OCI-M1 (cell line): ENCODE data around the gene TULP4.
A peak's percentile ranks its signal among the peaks of the same experiment; 100 is the strongest.
"Not testable (repeated sequence)": the region's sequence is repeated elsewhere in the genome, so short reads cannot be mapped to it uniquely, and the experiment has no call there.

Experiments used
- DNase-seq: peaks from one replicate; lab custom pipeline; 2025; lab: John Stamatoyannopoulos, UW

TULP4 gene

DNA sequence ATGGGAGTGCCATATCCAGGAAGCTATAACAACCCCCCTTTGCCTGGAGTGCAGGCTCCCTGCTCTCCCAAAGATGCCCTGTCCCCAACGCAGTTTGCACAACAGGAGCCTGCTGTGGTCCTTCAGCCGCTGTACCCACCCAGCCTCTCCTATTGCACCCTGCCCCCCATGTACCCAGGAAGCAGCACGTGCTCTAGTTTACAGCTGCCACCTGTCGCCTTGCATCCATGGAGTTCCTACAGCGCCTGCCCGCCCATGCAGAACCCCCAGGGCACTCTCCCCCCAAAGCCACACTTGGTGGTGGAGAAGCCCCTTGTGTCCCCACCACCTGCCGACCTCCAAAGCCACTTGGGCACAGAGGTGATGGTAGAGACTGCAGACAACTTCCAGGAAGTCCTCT is 191.0 kb downstream of the TULP4 start:
- DNase-seq = no peak

GRCh38 chr6:158503846-158504245 is 191.6 kb downstream of the TULP4 start:
- no peak for DNase-seq

DNA sequence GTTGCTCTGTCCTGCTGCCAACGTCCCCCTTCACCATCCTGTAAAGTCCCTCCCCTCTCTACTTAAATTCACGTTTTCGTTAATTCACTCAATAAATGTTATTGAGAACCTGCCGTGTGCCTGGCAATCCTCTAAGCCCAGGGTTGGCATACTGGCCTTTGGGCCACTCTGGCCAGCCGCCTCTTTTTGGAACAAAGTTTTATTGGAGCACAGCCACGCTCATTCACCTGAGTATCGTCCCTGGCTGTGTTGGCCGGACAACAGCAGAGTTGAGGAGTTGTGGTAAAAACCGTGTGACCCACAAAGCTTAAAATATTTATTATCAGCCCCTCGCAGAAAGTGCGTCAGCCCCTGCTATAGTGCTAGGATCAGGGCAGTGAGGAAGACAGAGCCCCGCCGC is 192.9 kb downstream of the TULP4 start:
- DNase-seq = no peak

DNA sequence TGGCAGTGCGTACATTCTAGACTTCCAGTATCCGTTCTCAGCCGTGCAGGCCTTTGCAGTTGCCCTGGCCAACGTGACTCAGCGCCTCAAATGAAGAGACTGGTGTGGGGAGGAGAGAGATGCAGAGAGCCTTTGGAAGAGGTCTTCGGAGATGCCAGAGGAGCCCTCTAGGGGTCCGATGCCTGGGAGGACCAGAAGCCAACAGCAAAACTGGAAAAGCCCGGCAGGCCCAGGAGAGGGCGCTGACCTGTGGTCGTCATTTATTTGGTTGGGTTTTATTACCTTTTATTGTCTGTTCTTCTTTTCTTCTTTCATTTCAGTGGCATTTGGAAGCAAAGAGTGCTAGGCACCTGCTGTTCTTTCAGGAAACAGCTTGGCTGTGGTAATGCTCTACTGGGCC is 194.3 kb downstream of the TULP4 start:
- no peak for DNase-seq

GRCh38 chr6:158507174-158507573 is 194.9 kb downstream of the TULP4 start:
- DNase-seq = no peak

DNA sequence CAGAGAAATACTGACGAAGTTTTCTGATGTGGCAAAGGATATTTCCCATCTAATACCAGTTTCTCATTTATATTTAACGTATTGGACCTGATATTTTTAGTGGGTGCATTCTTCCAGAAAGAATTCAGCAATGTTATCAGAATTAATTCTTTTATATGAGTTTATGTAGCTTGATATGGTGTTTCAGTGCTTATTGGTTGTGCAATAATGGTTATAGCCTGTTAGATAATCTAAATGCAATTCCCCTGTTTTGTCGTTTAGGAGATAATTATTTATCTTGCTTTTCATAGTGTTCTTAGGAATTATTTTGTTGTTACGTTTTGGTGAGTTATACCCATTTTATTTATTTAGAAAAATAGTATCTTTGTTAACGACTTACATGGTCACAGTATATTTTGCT is 196.2 kb downstream of the TULP4 start:
- DNase-seq = no peak

DNA sequence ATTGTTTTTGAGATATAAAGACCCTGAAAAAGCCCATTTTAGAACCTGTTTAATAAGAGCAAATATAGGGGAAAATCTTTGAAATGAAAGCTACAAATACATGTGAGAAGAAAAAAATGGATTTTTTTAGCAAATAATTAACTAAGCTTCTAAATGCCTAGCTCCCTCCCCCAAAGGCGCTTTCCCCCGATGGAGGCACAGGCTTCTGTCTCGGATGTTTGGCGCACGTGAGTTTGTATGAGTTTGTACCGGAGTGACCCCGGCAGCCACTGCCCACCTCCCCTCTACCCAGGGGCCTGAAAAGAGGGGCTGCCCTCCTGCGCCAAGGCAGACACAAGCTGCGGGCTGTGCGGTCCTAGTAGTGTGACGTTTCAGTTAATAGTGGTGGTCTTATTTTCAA is 197.2 kb downstream of the TULP4 start:
- DNase-seq = no peak

- DNase-seq = no peak
These were observed 200.5 kb downstream of the TULP4 start for GRCh38 chr6:158512809-158513208.

- DNase-seq = no peak
These were observed 201.9 kb downstream of the TULP4 start for GRCh38 chr6:158514176-158514575.

DNA sequence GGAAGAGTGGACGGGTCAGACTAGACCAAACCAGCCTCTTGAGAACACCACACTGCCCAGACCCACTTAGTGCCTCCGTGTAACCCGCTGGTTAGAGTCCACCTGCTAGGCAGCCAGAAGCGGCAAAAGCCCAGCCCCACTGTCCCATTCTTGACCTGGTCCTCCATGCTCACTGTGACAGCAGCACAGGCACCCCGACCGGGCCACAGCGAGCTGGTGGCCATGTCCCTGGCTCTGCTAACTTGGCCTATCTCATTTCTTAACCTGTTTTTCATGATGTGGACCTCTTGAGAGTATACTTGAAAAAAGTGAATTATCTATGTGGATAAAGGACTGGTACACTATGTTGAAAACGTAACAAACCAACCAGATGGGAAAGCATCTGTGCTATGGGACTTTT is 202.7 kb downstream of the TULP4 start:
- no peak for DNase-seq

DNA sequence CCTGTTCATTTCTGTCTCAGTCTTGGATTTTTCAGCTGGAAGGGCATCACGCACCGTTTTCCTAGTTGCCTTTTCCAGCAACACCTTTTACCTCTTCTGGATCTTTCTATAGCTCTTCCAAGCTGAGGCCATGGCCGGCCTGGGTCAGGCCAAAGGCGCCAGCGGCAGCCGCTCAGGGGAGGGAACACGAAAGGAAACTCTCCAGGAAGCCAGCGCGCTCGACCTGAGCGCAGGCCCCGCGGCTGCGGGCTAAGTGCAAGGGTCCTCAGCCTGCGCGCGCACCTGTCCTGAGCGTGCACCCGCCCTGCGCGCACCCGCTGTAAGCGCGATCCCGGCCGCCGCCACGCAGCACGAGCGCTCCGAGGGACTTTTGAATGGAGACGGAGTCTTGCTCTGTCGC is 203.8 kb downstream of the TULP4 start:
- no peak for DNase-seq

DNA sequence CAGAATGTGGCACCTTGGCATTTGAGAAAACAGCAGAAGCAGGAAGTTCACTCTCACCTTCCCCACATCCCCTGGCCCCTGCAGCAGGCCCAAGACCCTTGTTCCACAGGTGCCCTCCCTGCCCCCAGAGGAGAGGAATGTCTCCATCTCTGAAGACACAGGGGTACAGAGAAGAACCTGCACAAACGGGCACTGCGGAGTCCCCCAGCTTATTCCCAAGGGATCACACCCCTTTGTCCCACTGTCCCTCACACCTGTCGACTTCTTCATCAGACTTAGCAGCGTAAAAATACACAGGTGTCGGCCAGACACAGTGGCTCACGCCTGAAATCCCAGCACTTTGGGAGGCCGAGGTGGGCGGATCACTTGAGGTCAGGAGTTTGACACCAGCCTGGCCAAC is 204.8 kb downstream of the TULP4 start:
- no peak for DNase-seq

DNA sequence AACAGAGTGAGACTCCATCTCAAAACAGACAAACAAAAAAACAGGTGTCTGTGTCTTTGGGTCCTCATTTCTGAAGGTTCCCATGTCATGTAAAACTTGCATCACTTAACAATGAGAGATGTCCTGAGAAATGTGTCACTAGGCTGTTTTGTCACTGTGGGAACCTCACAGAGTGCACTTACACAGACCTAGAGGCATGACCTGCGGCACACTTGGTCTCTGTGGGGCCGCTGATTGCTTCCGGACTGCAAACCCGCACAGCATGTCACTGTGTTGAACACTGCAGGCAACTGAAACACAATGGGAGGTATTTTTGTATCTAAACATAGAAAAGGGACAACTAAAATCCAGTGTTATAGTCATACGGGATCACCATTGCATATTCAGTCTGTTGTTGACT is 205.3 kb downstream of the TULP4 start:
- DNase-seq = no peak

- DNase-seq = peak; percentile 85
These were observed 206.2 kb downstream of the TULP4 start for GRCh38 chr6:158518191-158519127.

- DNase-seq = no peak
These were observed 207.0 kb downstream of the TULP4 start for GRCh38 chr6:158519300-158519699.

GRCh38 chr6:158519761-158520160 is 207.5 kb downstream of the TULP4 start:
- no peak for DNase-seq

- DNase-seq = not testable (repeated sequence)
These were observed 208.7 kb downstream of the TULP4 start for GRCh38 chr6:158520975-158521374.

- DNase-seq = no peak
These were observed 209.5 kb downstream of the TULP4 start for GRCh38 chr6:158521759-158522158.

- DNase-seq = no peak
These were observed 210.4 kb downstream of the TULP4 start for GRCh38 chr6:158522616-158523015.

DNA sequence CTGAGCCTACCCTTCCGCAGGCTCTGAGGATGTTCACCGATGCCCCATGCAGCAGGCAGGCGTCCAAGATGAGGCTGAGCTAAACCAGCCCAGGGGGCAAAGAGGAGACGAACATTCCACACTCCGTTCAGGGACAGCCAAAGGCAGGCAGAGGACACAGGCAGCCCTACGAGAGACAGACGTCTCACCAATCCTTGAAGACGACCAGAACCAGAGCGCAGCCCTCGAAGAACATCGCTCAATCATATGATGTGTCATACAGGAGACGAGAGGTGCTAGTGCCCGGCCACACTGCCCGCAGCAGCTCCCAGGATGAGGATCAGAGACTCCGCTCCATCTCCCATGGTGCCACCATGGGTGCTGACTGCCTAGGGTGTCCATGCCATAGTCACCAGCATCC is 212.0 kb downstream of the TULP4 start:
- no peak for DNase-seq

DNA sequence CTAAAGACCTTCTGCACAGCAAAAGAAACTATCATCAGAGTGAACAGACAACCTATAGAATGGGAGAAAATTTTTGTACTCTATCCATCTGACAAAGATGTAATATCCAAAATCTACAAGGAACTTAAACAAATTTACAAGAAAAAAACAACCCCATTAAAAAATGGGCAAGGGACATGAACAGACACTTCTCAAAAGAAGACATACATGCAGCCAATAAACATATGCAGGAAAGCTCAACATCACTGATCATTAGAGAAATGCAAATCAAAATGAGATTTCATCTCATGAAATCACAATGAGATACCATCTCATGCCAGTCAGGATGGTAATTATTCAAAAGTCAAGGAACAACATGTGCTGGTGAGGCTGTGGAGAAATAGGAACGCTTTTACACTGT is 215.6 kb downstream of the TULP4 start:
- DNase-seq = not testable (repeated sequence)

DNA sequence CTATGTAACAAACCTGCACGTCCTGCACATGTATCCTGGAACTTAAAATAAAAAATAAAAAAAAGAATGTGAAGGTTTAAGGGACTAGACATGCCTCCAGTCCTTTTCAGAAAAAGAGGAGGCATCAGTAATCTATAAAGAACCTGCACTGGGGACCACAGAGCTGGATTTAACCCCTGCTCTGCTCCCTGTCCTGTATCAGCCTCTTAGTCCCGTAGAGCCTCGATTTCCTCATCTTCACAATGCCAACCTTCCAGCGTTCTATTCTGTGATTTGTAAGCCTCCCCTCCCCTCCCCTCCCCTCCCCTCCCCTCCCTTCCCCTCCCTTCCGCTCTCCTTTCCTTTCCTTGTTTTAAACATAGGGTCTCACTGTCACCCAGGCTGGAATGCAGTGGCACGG is 216.6 kb downstream of the TULP4 start:
- DNase-seq = no peak

DNA sequence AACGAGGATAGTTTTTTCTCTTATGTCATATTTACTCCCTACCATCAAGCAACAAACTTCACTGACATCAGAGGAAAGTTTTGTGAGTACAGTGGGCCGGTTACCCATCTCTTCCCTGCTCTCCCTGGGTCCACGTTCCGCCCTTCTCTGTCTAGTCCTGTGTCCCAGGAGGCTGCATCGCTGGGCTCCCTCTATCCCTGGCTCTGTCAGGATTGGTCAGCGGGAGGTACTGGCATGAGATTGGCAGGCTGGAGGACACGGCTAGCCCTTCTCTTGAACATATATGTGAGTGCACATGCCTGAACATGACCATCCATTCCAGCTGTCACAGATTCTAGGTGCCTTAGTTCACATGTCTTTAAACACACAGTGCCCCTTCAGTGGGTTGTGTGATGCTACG is 217.4 kb downstream of the TULP4 start:
- DNase-seq = no peak

GRCh38 chr6:158531566-158531965 is 219.3 kb downstream of the TULP4 start:
- no peak for DNase-seq
